K562 (cell line): Measurements from ENCODE around the gene CNOT6L. TPM values are rescaled to one million over a fixed set of nuclear protein-coding genes. Genes with fewer than 3 reads are reported as not detected.

Experiments used
- ATAC-seq: fragments of 200-7000 bp; cut with Tn5 transposase; 3 replicates; pipeline ENCODE4 v1.9.1; 2020; ENCODE audit warnings: moderate library complexity
- BruUV-seq: library from RNA; stranded (reverse); fragments of 400-500 nt; replicated peaks from 2 replicates; lab custom pipeline; 2021; lab: Mats Ljungman, UMichigan
- CTCF ChIA-PET: fragments of 300-600 bp; formaldehyde crosslinking; extraction: SDS; loops from one replicate; lab custom pipeline; 2021; ENCODE audit warnings: low intra/inter-chr PET ratio; lab: Yijun Ruan, JAX
- POLR2A ChIA-PET: fragments of 300-600, 350-650 bp; sonication (Branson Sonifier 250); formaldehyde crosslinking; extraction: SDS; loops from one replicate; lab custom pipeline; 2021; ENCODE audit warnings: antibody characterized with exemption, inconsistent platforms; lab: Yijun Ruan, JAX
- DNase-seq, 4 experiments: peaks; one replicate each; pipeline versions ENCODE4 v3.0.0 to v3.0.0-alpha.2; 2011 to 2018; ENCODE audit warnings: low spot score in 3 of 4, mixed read lengths in 3 of 4; ENCODE audit errors: extremely low read depth in 1 of 4
- FAIRE-seq: peaks from 2 replicates; lab custom pipeline; 2011; peaks lifted over from hg19 to GRCh38; lab: Jason Lieb, UNC
- H2AFZ ChIP-seq: 2 replicates; pipeline ENCODE4 v1.6.0; 2011; ENCODE audit warnings: low read depth, low read length, control low read depth, inconsistent platforms
- H3K27ac ChIP-seq: fragments of 200-600 bp; 3 replicates; pipeline ENCODE4 v1.8.0; 2011; ENCODE audit warnings: low read depth, mild to moderate bottlenecking, control low read depth, inconsistent platforms, low read length, moderate library complexity, mixed read lengths; ENCODE audit errors: extremely low read depth
- H3K27me3 ChIP-seq, 2 experiments: fragments of 300-600 bp in 1 of 2; 2 replicates in 1 of 2; 3 replicates in 1 of 2; pipeline versions ENCODE4 v1.6.0 to v1.8.0; 2011; ENCODE audit warnings: inconsistent platforms in 2 of 2, low read length in 2 of 2, mild to moderate bottlenecking in 1 of 2, mixed read lengths in 1 of 2, moderate library complexity in 1 of 2; ENCODE audit not compliant: control insufficient read depth in 2 of 2, insufficient read depth in 2 of 2
- H3K36me3 ChIP-seq: fragments of 300-600 bp; 3 replicates; pipeline ENCODE4 v1.8.0; 2011; ENCODE audit warnings: mild to moderate bottlenecking, low read length, inconsistent platforms; ENCODE audit not compliant: control insufficient read depth, insufficient read depth
- H3K4me1 ChIP-seq, 2 experiments: fragments of 200-600 bp in 1 of 2; replicated peaks in 1 of 2; 2 replicates in 1 of 2; 3 replicates in 1 of 2; pipeline versions ENCODE4 v1.5.1 to v1.8.0; 2011; ENCODE audit warnings: inconsistent platforms in 2 of 2, low read length in 2 of 2, mild to moderate bottlenecking in 1 of 2, mixed read lengths in 1 of 2, moderate library complexity in 1 of 2; ENCODE audit not compliant: control insufficient read depth in 2 of 2, insufficient read depth in 2 of 2
- H3K4me2 ChIP-seq: 2 replicates; pipeline ENCODE4 v1.6.1; 2011; ENCODE audit warnings: low read length, control low read depth, inconsistent platforms, mixed read lengths; ENCODE audit not compliant: insufficient read depth
- H3K4me3 ChIP-seq: fragments of 200-600 bp; sonication (generic), shearing (Covaris generic); 2 replicates; pipeline ENCODE4 v1.5.1; 2016; ENCODE audit warnings: control low read depth, inconsistent platforms
- H3K79me2 ChIP-seq: fragments of 200-600 bp; 3 replicates; pipeline ENCODE4 v1.8.0; 2011; ENCODE audit warnings: low read length, inconsistent platforms; ENCODE audit not compliant: control insufficient read depth, insufficient read depth
- H3K9ac ChIP-seq, 2 experiments: 2 replicates each; pipeline versions ENCODE4 v1.6.0 to v1.6.1; 2011; ENCODE audit warnings: low read depth in 2 of 2, low read length in 2 of 2, control low read depth in 1 of 2, inconsistent platforms in 1 of 2, mild to moderate bottlenecking in 1 of 2, mixed read lengths in 1 of 2; ENCODE audit not compliant: insufficient read depth in 1 of 2
- H3K9me1 ChIP-seq: one replicate; pipeline ENCODE4 v1.6.0; 2011; ENCODE audit warnings: inconsistent platforms, mild to moderate bottlenecking, low read length, moderate library complexity; ENCODE audit not compliant: control insufficient read depth, insufficient read depth
- H3K9me3 ChIP-seq: replicated peaks from 2 replicates; pipeline ENCODE4 v1.5.1; 2011; ENCODE audit warnings: low read depth, low read length, inconsistent platforms; ENCODE audit not compliant: control insufficient read depth, insufficient read depth
- H4K20me1 ChIP-seq: replicated peaks from 2 replicates; pipeline ENCODE4 v1.6.1; 2011; ENCODE audit warnings: low read length, inconsistent platforms, mixed read lengths; ENCODE audit not compliant: control insufficient read depth, insufficient read depth
- FOSL1 ChIP-seq: fragments of 200-800 bp; sonication (Bioruptor generic); conservative IDR thresholded peaks from 2 replicates; pipeline ENCODE4 v1.6.1; 2016; ENCODE audit warnings: missing genetic modification characterization, missing compliant biosample characterization
- GATAD2B ChIP-seq: fragments of 450-650 bp; IDR thresholded peaks from 2 replicates; pipeline ENCODE4 v1.6.1; 2017; ENCODE audit warnings: mild to moderate bottlenecking, borderline replicate concordance
- MYBL2 ChIP-seq, 2 experiments: fragments of 450-650 bp in 1 of 2; sonication (generic) in 1 of 2; formaldehyde crosslinking in 1 of 2; IDR thresholded peaks; 2 replicates each; pipeline versions ENCODE4 v1.6.1 to v1.8.1; 2017 to 2022; ENCODE audit warnings: borderline replicate concordance in 1 of 2, inconsistent platforms in 1 of 2, low read depth in 1 of 2, mild to moderate bottlenecking in 1 of 2, missing genetic modification reagents in 1 of 2, moderate library complexity in 1 of 2
- NUFIP1 ChIP-seq: fragments of 450-650 bp; IDR thresholded peaks from 2 replicates; pipeline ENCODE4 v1.6.1; 2018; ENCODE audit not compliant: partially characterized antibody
- PYGO2 ChIP-seq: fragments of 450-650 bp; IDR thresholded peaks from 2 replicates; pipeline ENCODE4 v1.6.1; 2016; ENCODE audit warnings: mild to moderate bottlenecking, missing genetic modification characterization, moderate library complexity, missing compliant biosample characterization
- SLC30A9 ChIP-seq: fragments of 250-450 bp; sonication (Bioruptor Pico); IDR thresholded peaks from 2 replicates; pipeline ENCODE4 v1.8.0; 2022; ENCODE audit warnings: mild to moderate bottlenecking, moderate library complexity
- ZNF507 ChIP-seq: conservative IDR thresholded peaks from 2 replicates; pipeline ENCODE4 v1.6.1; 2017; ENCODE audit warnings: missing genetic modification characterization, missing compliant biosample characterization
- WGBS: fragments of 100-300 bp; shearing (Covaris generic); methylation state at CpG from one replicate; pipeline ENCODE4 v1.1.6; 2016; ENCODE audit warnings: low coverage, mixed read lengths; ENCODE audit not compliant: insufficient coverage; ENCODE audit errors: missing lambda C conversion rate; 5-methylcytosine and 5-hydroxymethylcytosine counted together
- in situ Hi-C: fragments of 300-500 bp; cut with MboI; formaldehyde crosslinking; loops from 4 replicates; pipeline ENCODE4 v1.15.0; 2018; ENCODE audit warnings: inconsistent platforms, mixed read lengths
- intact Hi-C: fragments of 100-400 bp; cut with micrococcal nuclease; formaldehyde crosslinking; loops from 2 replicates; pipeline ENCODE4 v1.14.2; 2022
- polyA plus RNA-seq, 8 experiments: library from polyadenylated mRNA; depleted of rRNA in 4 of 8; stranded (reverse) in 5 of 8; unstranded in 3 of 8; fragments of >200 nt; fragmentation: Nextera tagmentation in 2 of 8; fragmentation: Illumina TruSeq in 1 of 8; extraction: Ambion mirVana in 2 of 8; extraction: Trizol in 1 of 8; gene quantifications; 2 replicates each; pipeline versions ENCODE4 v1.2.1 to v1.2.3, GENCODE V29; 2011 to 2014; ENCODE audit warnings: inconsistent platforms in 1 of 8, missing spikeins in 1 of 8
- total RNA-seq, 7 experiments: library from RNA; depleted of rRNA in 6 of 7; stranded (reverse); fragments of >200 nt in 6 of 7; fragmentation: Illumina TruSeq in 2 of 7; extraction: Trizol in 2 of 7; gene quantifications; 2 replicates each; pipeline versions ENCODE4 v1.2.1 to v1.2.3, GENCODE V29; 2011 to 2021; ENCODE audit warnings: low replicate concordance in 1 of 7
- TF ChIP-seq, protein P1 (sequence below): fragments of 450-650 bp; formaldehyde crosslinking; IDR thresholded peaks from 2 replicates; pipeline ENCODE4 v1.4.0; 2020; ENCODE audit warnings: mild to moderate bottlenecking, moderate library complexity

CNOT6L gene
- total and polyA plus RNA-seq, 9 of the 15 experiments (the other 6 are each of a cell fraction or from before 2014, with no cell fraction given): 3.7 to 27.9 (median 6.5) TPM

DNA sequence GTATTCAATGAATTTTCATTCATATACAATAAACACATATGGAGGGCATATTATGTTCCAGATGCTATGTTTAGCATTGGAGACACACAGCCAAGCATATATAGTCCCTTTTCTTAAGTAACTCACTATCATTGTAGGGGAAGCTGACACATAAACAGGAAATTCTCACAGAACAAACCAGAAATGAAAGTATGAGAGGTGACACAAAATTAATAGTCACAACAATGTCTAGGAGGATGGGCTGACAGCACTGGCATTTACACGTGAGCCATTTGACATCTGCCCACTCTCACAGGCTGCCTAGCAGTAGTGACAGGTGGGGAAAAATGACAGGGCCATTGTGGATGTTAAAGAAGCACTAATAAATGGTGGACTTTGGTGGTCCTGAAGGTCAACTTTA lies 2.6 kb upstream of the CNOT6L start:
- H3K4me2 ChIP-seq: no peak overlapping the region
- H4K20me1 ChIP-seq: peaks cover 6% of the 10 kb centered on the region; the same call in 1 of the 2 replicates
- ATAC-seq: no peak
- H3K9me1 ChIP-seq: no peaks in the 10 kb centered on the region
- in situ Hi-C loops: no loop called here
- H3K4me1 ChIP-seq: peaks cover 10 to 15% of the 10 kb centered on the region in 2 experiments; a peak in 3 of 5 replicates
- H3K4me3 ChIP-seq: no peak overlapping the region
- no peaks in the 10 kb centered on the region for H3K27me3 ChIP-seq
- no TSS peak for BruUV-seq
- no peaks in the 10 kb centered on the region for H3K9me3 ChIP-seq
- H3K27ac ChIP-seq: no peak overlapping the region
- peaks cover 37% of the 10 kb centered on the region for H3K79me2 ChIP-seq
- intact Hi-C loops: no loop called here
- TF ChIP-seq ZNF507 (tag) (no peak), FOSL1 (tag) (no peak), PYGO2 (no peak), SLC30A9 (CRISPR knock-in tag) (no peak), MYBL2 (IDR thresholded peaks at IDR 0.05; ENCODE audit: low read depth) (no peak), MYBL2 (CRISPR knock-in tag; IDR thresholded peaks at IDR 0.05; ENCODE audit: borderline replicate concordance) (no peak), NUFIP1 (no peak), GATAD2B (no peak)
- TF ChIP-seq, protein P1, sequence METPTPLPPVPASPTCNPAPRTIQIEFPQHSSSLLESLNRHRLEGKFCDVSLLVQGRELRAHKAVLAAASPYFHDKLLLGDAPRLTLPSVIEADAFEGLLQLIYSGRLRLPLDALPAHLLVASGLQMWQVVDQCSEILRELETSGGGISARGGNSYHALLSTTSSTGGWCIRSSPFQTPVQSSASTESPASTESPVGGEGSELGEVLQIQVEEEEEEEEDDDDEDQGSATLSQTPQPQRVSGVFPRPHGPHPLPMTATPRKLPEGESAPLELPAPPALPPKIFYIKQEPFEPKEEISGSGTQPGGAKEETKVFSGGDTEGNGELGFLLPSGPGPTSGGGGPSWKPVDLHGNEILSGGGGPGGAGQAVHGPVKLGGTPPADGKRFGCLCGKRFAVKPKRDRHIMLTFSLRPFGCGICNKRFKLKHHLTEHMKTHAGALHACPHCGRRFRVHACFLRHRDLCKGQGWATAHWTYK (CRISPR knock-in tag): no peak
- ChIA-PET CTCF (no interaction called here), POLR2A (no interaction called here)
- no peak overlapping the region for H3K9ac ChIP-seq
- WGBS: 0% methylated on average over 1 of the region's 1 CpG
- FAIRE-seq: no peak
- no peaks in the 10 kb centered on the region; the same call in 2 of the 3 replicates for H3K36me3 ChIP-seq
- no peak overlapping the region for H2AFZ ChIP-seq
- no peak for DNase-seq
